D341Med (cell line): ENCODE measurements around the gene ZMYM4.
A peak's percentile ranks its signal among the peaks of the same experiment; 100 is the strongest.
"Not testable (repeated sequence)": the region's sequence is repeated elsewhere in the genome, so short reads cannot be mapped to it uniquely, and the experiment has no call there.

Experiments used
- DNase-seq: peaks from one replicate; pipeline ENCODE4 v3.0.0; 2012; ENCODE audit warnings: low spot score

ZMYM4 gene

GRCh38 chr1:35326246-35326866 lies 57.8 kb downstream of the ZMYM4 start:
- DNase-seq: no peak

- DNase-seq: not testable (repeated sequence)
Measured at GRCh38 chr1:35331618-35332017, 63.1 kb downstream of the ZMYM4 start.

GRCh38 chr1:35334485-35334884 lies 66.0 kb downstream of the ZMYM4 start:
- DNase-seq: no peak

- no peak for DNase-seq
Measured at GRCh38 chr1:35340519-35340918, 72.0 kb downstream of the ZMYM4 start.

GRCh38 chr1:35345439-35345981 lies 77.0 kb downstream of the ZMYM4 start:
- DNase-seq: no peak

- no peak for DNase-seq
Measured at GRCh38 chr1:35350872-35351271, 82.4 kb downstream of the ZMYM4 start.

GRCh38 chr1:35359995-35360394 lies 91.5 kb downstream of the ZMYM4 start:
- DNase-seq: no peak

GRCh38 chr1:35361638-35362037 lies 93.1 kb downstream of the ZMYM4 start:
- DNase-seq: no peak

GRCh38 chr1:35364741-35365140 lies 96.2 kb downstream of the ZMYM4 start:
- DNase-seq: no peak

- no peak for DNase-seq
Measured at GRCh38 chr1:35367914-35368313, 99.4 kb downstream of the ZMYM4 start.

GRCh38 chr1:35369922-35370671 lies 101.6 kb downstream of the ZMYM4 start:
- peak; percentile 21 for DNase-seq

- no peak for DNase-seq
Measured at GRCh38 chr1:35371506-35371905, 103.0 kb downstream of the ZMYM4 start.

GRCh38 chr1:35377555-35377954 lies 109.0 kb downstream of the ZMYM4 start:
- no peak for DNase-seq

- no peak for DNase-seq
Measured at GRCh38 chr1:35379317-35380000, 111.0 kb downstream of the ZMYM4 start.

- not testable (repeated sequence) for DNase-seq
Measured at GRCh38 chr1:35380111-35380510, 111.6 kb downstream of the ZMYM4 start.

GRCh38 chr1:35382107-35382506 lies 113.6 kb downstream of the ZMYM4 start:
- no peak for DNase-seq

GRCh38 chr1:35386290-35386689 lies 117.8 kb downstream of the ZMYM4 start:
- DNase-seq: no peak

GRCh38 chr1:35386959-35387358 lies 118.5 kb downstream of the ZMYM4 start:
- DNase-seq: no peak

GRCh38 chr1:35390600-35391494 lies 122.3 kb downstream of the ZMYM4 start:
- DNase-seq: no peak

GRCh38 chr1:35394386-35394785 lies 125.9 kb downstream of the ZMYM4 start:
- DNase-seq: no peak

- DNase-seq: no peak
Measured at GRCh38 chr1:35398739-35399138, 130.2 kb downstream of the ZMYM4 start.

GRCh38 chr1:35401049-35401448 lies 132.5 kb downstream of the ZMYM4 start:
- no peak for DNase-seq
